GM19193 (cell line): ENCODE data around the gene SMURF2.

Experiments
- POLR2A ChIP-seq: IDR thresholded peaks from 4 replicates; pipeline ENCODE4 v1.6.1; 2011; ENCODE audit not compliant: insufficient read depth, insufficient read length; ENCODE audit errors: extremely low read depth

SMURF2 gene

DNA sequence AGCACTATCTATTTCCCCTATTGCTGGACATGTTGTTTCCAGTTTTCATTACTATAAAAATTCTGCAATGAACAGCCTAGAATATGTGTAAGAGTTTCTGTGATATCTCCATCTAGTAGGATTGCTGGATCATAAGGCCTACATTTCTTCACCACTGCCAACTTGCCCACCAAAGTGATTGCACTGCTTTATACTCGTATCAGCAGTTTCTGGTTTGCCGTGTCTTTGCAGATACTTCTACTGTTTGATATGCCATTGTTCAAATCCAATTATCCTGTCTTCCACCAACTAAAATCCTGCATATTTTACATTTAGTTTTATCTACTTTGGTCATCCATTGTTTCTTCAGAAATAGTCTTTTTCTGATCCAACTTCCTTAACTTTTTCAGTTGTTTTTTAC is 134.2 kb downstream of the SMURF2 start:
- TF ChIP-seq POLR2A, result no peak

DNA sequence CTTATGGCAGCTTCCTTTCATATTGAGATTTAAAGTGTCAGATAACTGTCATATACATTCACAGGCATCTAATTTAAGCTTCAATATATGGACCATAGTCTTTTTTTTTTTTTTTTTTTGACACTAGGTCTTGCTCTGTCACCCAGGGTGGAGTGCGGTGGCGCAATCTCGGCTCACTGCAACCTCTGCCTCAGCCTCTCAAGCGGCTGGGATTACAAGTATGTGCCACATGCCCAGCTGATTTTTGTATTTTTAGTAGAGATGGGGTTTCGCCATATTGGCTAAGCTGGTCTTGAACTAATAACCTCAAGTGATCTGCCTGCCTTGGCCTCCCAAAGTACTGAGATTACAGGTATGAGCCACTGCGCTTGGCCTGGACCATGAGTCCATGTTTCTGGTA is 141.7 kb downstream of the SMURF2 start:
- TF ChIP-seq POLR2A, result no peak

DNA sequence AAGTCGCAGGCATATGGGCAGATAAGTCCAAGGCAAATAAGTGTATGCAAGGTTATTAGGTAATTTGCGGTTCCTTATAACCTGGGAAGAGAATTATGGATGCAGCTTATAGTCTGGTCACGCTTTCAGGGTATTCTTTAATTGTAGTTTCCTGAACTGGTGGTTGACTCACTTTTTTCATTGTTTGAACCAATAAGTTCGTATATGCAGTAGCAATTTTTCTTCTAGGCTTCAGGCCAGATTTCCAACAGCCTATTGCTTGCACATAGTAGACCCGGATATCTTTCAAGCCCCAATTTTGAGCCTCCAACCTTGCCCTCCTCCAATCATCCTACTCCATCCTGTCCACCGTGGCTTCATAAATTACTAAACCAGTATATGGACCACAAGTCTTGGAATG is 142.5 kb downstream of the SMURF2 start:
- TF ChIP-seq POLR2A, result no peak

DNA sequence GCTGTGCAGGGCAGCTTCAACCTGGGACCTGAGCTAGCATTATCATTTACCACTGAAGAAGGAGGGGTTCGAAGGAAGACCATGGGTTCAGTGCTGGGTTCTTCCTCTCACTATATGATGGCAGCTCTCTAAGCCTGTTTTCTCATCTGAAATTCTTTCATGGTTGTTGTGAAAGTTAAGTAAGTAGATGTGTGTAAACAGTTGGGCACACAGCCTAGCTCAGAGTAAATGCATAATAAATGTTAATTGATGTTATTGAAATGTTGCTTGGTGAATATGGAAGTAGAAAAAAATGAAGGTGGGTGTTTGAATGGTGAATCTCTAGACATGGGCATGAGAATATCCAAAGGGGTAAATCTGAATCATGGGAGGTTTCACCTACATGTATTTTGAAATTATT is 146.3 kb downstream of the SMURF2 start:
- no peak for TF ChIP-seq POLR2A

DNA sequence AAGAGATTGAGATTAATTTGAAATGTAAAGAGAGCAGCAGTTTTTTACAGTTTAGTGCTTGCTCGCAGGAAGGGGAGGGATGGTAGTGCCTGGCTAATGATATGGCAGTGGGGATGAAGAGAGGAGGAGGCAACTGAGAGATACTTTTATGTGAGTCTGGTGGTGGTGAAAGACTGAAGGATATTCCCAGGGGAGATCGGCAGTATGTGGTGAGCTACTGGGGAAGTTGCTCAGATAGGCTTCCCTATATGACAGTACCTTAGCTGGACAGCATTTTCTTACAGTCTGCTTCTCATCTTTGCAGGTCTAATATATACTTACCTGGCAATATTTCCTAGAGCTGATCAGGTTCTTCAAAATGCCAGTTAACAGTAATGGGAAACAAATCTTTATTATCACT is 146.7 kb downstream of the SMURF2 start:
- TF ChIP-seq POLR2A, result no peak

DNA sequence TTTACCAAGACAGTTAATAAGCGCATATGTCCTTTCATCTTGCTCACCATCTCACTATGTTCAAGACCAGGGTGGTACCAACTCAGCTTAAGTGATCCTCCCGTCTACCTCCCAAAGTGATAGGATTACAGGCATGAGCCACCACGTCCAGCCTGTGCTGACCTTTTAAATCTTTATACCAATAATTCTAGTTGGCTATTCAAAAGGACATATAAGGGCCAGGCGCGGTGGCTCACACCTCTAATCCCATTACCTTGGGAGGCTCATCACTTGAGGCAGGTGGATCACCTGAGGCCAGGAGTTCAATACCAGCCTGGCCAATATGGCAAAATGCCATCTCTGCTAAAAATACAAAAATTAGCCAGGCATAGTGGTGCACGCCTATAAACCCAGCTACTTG is 152.9 kb downstream of the SMURF2 start:
- no peak for TF ChIP-seq POLR2A

DNA sequence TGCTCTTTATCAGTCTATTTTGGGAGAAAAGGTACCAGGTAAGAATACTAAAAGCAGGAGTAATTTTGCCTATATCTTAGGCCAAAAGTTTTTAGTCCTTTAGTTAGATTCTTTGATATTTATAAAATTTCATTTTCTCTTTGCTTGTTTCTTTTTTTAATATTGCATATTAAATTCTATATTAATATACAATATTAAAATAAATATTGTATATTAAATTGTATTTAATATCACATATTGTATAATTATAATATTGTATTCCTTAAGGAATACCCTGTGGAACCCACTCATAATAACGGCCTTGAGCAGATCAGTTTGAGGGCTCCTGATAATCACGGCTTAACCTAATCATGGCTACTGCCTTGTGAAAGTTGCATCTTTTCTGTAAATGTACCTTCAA is 153.4 kb downstream of the SMURF2 start:
- no peak for TF ChIP-seq POLR2A

DNA sequence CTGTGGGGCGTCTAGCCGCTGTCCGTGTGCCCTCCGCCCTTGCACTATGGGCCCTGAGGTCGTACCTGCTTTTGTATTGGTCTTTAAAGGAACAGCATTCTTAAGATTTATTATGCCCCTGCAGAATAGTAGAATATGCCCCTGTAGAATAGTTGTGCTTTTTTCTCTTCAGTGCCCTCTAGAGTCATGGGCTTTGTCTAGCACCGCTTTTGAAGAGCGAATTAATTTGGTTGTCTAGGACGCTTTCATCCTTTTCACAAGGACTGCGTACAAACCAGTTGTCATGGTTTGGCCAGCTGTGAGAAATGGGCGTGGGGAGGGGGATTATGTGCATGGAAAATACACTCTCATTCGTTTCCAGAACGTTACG is 154.7 kb downstream of the SMURF2 start:
- no peak for TF ChIP-seq POLR2A

DNA sequence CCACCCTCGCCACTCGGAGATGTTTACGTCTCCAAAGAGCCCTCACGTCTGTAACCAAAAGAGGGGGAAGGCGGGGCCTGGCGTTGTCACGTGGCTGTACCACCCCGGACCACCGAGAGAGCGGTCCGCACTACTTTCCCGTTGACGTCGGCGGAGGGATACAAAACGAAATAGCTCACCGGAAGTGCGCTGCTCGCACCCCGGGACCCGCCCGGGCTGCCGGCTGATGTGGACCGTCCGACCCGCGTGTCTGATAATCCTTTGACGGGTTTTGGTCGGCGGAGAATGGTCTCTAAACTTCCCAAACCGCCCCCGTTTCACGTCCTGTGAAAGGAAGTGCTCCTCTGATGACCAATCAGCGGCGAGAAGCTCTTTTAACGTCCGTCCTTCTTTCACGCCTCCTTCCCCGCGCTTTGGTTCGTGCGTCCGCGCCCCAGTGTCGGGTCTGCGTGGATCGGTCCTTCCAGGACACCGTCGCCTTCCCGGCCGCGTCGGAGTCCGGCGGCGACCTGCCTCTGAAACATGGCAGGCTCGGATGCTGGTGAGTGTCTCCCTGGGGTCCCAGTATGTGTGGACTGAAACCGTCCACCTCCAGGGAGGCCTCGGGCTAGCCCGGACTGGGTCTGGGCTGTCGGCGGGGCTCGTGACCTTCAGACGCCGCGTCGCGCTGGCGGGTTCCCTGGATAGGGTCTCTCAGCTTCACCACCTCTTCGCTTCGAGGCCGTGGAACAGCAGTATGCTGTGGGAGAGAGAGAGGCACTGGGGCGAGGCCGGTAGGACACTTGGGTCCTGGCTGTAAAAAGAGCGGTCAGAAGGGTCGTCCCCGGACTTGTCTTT is 155.3 kb downstream of the SMURF2 start, which contains the start of gene CEP95:
TSS of gene CEP95 (plus strand) at position 402 of the 837 bp plus-strand sequence. CDS start at position 523, 121 bp downstream.
- TF ChIP-seq POLR2A, result peak; percentile 74

DNA sequence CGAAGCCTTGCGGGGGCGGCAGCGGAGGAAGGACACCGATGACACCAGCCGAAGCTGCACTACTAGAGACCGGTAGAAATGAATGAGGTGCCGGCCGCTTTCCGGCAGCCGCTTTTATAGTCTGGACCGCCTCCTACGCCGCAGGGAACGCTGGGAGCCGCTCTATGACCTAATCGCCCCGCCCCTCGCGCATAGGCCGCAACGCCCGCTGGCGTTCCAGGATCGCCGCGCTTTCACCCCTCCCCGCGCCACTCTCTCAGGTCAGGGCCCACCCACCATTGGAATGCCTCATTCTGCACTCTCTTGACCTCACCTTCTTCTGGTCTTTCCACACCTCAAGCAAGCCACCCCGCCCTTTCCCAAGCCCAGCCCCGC is 155.9 kb downstream of the SMURF2 start, which contains the start of gene DDX5:
TSS of gene DDX5 (minus strand) at position 89 of the 375 bp plus-strand sequence. CDS start 170 bp downstream, outside the sequence.
- TF ChIP-seq POLR2A, result peak; percentile 100

DNA sequence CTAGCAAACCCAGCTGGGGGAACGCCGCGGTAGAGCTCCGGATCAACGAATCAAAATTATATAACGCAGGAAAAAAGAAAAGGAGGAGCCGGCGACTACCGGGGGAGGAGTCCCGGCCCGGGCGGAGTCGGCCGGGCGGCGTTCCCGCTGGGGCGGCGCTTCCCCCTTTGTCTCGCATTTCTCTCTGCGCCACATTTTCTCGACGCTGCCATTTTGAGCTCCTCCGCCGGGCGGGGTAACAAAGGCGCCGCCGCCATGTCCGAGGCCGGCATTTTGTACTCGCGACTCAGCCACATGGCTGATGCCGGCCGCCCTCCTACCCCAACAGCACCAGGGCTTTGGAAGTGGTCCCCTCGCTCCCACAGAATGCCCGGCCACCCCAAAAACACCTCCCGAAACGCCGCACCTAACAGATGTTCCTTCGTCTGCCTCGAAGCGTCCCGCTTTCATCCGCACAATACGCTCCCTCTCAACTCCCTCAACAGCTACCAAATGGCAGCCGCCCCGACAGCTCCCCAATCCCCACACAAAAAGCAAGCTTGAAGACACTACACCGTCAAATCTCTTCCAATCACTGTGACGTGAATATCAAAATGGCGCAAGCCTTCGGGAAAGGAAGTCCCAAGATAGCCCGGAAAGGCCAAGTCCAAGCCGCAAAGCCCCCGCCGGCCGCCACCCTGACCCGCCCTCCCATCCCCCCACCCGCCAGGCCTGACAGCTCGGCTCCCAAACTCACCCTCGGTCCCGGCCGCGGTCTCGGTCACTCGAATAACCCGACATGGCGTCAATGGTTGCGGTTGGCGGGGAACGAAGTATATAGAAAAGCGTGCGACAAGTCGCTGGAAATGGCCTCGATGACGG is 156.5 kb downstream of the SMURF2 start:
- no peak for TF ChIP-seq POLR2A

DNA sequence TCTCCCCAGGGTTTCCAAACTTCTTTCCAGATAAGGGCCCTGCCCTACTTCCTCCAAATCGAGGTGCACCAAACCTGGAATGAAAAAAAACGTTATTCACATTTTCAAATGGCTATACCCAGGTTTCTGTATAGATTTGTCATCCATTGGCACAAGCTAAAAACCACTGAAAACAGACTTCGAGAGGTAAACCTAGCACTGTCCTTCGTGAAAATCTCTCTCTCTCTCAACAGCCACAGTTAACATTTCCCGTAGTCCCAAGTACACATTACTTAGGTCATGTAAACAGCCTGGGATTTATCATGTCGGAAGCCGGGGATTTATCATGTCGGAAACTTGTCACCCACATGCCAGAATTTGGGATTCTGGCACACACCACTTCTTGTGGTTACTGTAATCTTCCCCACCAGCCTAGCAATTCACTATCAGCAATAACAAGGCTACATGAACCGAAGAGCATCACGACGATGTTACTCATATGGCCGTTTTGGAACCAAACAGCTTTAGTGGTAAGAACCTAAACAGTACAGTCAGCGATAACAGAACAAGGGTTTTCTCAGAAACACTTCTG is 157.3 kb downstream of the SMURF2 start:
- no peak for TF ChIP-seq POLR2A

DNA sequence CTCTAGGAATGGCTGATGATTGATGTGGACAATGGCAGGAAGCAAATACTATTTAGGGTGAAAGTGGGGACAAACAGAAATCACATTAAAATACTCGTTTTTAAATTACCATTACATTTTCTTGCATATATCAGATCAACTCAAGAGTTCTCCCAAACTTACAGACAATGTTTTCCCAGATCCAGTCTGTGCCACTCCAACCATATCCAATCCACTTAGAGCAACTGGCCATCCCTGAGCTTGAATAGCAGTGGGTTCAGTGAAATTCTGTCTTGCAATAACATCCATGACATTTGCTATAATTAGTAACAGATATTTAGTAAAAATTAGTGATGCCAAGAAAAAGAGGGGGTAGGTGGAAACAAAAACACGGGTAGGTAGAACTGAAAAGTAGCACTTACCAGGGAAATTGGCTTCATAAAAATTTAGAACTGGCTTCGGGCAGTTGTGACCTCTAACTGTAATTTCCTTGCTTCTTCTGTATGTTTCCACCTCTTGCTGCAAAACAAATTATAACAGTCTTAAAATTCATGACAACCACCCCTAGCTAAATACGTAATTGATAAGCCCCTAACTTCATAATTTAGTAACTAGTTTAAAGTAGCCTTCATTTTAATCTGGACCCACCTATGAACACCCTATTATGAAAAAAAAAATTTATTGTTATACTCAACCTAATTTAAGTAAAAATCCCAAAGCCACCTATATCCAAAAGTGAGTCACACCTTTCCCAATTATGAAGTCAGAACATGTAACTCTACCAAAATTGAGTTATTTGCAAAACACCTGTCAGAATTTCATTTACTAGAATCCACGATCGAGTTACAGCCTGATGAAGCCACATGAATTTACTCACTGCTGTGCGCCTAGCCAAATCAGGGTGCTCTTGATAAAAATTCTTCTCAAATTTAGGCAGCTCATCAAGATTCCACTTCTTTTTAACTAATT is 158.0 kb downstream of the SMURF2 start:
- TF ChIP-seq POLR2A, result no peak

DNA sequence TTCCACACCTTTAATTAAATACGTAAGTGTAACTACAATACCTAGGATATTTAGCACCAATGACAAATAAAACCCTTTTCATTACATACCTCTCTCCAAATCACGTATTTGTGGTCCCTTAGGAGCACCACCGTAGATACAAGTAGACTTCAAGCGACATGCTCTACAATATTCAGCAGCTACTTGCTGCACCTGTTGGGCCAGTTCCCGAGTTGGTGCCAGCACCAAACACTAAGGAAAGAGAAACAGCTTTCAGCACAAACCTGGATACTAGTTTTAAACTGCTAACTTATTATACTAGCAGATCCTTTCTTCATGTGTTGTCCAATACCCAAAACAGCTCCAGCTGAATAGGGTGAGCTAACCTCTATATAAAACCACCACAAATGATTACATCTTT is 158.8 kb downstream of the SMURF2 start:
- peak; percentile 7 for TF ChIP-seq POLR2A

DNA sequence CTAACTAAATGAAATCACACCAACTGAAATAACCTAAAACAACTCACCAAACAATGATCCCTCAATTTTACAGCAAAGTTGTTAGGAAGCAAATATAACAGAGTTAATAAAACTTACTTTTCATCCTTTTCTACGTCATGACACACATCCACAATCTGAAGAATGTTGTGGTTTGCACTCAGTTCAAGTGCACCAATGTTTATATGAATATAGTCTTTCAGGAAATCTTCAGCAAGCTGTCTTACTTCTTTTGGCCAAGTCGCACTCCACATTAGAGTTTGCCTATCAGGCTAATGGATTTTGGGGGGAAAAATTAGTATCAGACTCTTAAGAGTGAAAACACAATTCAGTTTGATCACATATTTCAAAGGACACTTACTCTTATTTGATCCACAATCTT is 159.3 kb downstream of the SMURF2 start:
- TF ChIP-seq POLR2A, result no peak

DNA sequence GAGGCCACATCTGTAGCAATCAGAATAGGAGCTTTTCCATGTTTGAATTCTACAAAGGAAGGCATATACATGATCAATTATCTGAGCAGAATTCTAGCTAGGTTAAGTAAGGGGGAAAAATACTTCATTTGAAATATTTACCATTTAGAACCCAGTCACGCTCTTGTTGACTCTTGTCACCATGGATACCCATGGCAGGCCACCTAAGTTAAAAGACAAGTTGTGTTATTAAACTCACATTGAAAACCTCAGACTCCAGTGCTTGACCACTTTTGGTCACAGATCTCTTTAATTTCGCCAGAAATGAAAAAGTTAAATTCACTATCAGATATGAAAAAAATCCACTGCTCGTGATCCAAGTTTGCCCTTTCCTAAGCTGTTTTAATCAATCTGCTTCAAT is 160.1 kb downstream of the SMURF2 start:
- no peak for TF ChIP-seq POLR2A
